ENCODE results near the gene CYP3A5. TPM values are rescaled to one million over a fixed set of nuclear protein-coding genes. Genes with fewer than 3 reads are reported as not detected.

CYP3A5 gene
- total and polyA plus RNA-seq, 9 of the 15 experiments (the other 6 are each of a cell fraction or from before 2014, with no cell fraction given), result 0.73 to 2.8 (median 1.5) TPM

GRCh38 chr7:99693427-99694200 is 13.8 kb upstream of the CYP3A5 start (continued):
- TF ChIP-seq, protein P1, sequence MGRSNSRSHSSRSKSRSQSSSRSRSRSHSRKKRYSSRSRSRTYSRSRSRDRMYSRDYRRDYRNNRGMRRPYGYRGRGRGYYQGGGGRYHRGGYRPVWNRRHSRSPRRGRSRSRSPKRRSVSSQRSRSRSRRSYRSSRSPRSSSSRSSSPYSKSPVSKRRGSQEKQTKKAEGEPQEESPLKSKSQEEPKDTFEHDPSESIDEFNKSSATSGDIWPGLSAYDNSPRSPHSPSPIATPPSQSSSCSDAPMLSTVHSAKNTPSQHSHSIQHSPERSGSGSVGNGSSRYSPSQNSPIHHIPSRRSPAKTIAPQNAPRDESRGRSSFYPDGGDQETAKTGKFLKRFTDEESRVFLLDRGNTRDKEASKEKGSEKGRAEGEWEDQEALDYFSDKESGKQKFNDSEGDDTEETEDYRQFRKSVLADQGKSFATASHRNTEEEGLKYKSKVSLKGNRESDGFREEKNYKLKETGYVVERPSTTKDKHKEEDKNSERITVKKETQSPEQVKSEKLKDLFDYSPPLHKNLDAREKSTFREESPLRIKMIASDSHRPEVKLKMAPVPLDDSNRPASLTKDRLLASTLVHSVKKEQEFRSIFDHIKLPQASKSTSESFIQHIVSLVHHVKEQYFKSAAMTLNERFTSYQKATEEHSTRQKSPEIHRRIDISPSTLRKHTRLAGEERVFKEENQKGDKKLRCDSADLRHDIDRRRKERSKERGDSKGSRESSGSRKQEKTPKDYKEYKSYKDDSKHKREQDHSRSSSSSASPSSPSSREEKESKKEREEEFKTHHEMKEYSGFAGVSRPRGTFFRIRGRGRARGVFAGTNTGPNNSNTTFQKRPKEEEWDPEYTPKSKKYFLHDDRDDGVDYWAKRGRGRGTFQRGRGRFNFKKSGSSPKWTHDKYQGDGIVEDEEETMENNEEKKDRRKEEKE (IDR thresholded peaks at IDR 0.05; ENCODE audit: borderline replicate concordance in 1 of 2, control insufficient read depth in 1 of 2, low read depth in 2 of 2, low read length in 1 of 2), result no peak
- TF ChIP-seq MTA1 (IDR thresholded peaks at IDR 0.05; ENCODE audit: borderline replicate concordance) (peak; percentile 85), NFIC (IDR thresholded peaks at IDR 0.05) (peak; percentile 42; the same call in 1 of the 2 replicates), ZNF197 (CRISPR knock-in tag; IDR thresholded peaks at IDR 0.05; ENCODE audit: low read depth) (no peak; the same call in 1 of the 2 replicates), TSHZ1 (CRISPR knock-in tag; IDR thresholded peaks at IDR 0.05) (no peak), IRF9 (tag; IDR thresholded peaks at IDR 0.05) (no peak), PHTF2 (CRISPR knock-in tag; IDR thresholded peaks at IDR 0.05) (no peak), NR4A1 (CRISPR knock-in tag; IDR thresholded peaks at IDR 0.05) (no peak), NR4A1 (tag; IDR thresholded peaks at IDR 0.05) (peak; percentile 36; the same call in 1 of the 2 replicates), MCM3 (IDR thresholded peaks at IDR 0.05) (no peak), ID3 (CRISPR knock-in tag; IDR thresholded peaks at IDR 0.05) (no peak), ID3 (tag; IDR thresholded peaks at IDR 0.05) (no peak), MTF1 (CRISPR knock-in tag; IDR thresholded peaks at IDR 0.05; ENCODE audit: borderline replicate concordance) (no peak), ZNF778 (CRISPR knock-in tag; IDR thresholded peaks at IDR 0.05) (no peak), PTTG1 (tag; IDR thresholded peaks at IDR 0.05; ENCODE audit: low read depth) (no peak), ZBTB33 (CRISPR knock-in tag; IDR thresholded peaks at IDR 0.05) (no peak), SRSF7 (optimal IDR thresholded peaks at IDR 0.05; ENCODE audit: low read depth, low read length) (no peak)

Data from K562 (cell line).